GM12878 (cell line): ENCODE results near the gene HINT3. TPM values are rescaled to one million over a fixed set of nuclear protein-coding genes. Genes with fewer than 3 reads are reported as not detected.

Source experiments
- ATAC-seq: fragments of 200-7000 bp; cut with Tn5 transposase; 3 replicates; pipeline ENCODE4 v1.9.1; 2020; ENCODE audit warnings: mild to moderate bottlenecking, moderate library complexity
- BruUV-seq: library from RNA; stranded (reverse); fragments of 400-500 nt; replicated peaks from 2 replicates; lab custom pipeline; 2021; lab: Mats Ljungman, UMichigan
- CTCF ChIA-PET: fragments of 300-600 bp; sonication (Branson Sonifier 250); formaldehyde crosslinking; extraction: SDS; loops from one replicate; lab custom pipeline; 2021; ENCODE audit warnings: inconsistent platforms; lab: Yijun Ruan, JAX
- POLR2A ChIA-PET: fragments of 350-600 bp; formaldehyde crosslinking; extraction: SDS; loops from one replicate; lab custom pipeline; 2021; ENCODE audit warnings: inconsistent platforms; lab: Charles Lee
- RAD21 ChIA-PET: fragments of 300-600 bp; sonication (Branson Sonifier 250); formaldehyde crosslinking; loops from one replicate; lab custom pipeline; 2023; ENCODE audit warnings: antibody characterized with exemption; ENCODE audit not compliant: unreplicated experiment; lab: Charles Lee
- SMC1A ChIA-PET: fragments of 300-600 bp; sonication (Branson Sonifier 250); formaldehyde crosslinking; loops from one replicate; lab custom pipeline; 2023; ENCODE audit not compliant: unreplicated experiment, uncharacterized antibody; lab: Charles Lee
- DNase-seq: peaks from one replicate; pipeline ENCODE4 v3.0.0-alpha.2; 2011; ENCODE audit warnings: low read depth, low spot score
- FAIRE-seq: peaks from 3 replicates; lab custom pipeline; 2011; peaks lifted over from hg19 to GRCh38; lab: Jason Lieb, UNC
- H2AFZ ChIP-seq: 2 replicates; pipeline ENCODE4 v1.6.0; 2011; ENCODE audit warnings: low read depth, low read length, control low read depth; ENCODE audit not compliant: control insufficient read depth
- H3K27ac ChIP-seq: 2 replicates; pipeline ENCODE4 v1.5.1; 2011; ENCODE audit warnings: control low read depth; ENCODE audit not compliant: control insufficient read depth, insufficient read depth
- H3K27me3 ChIP-seq, 2 experiments: replicated peaks in 1 of 2; 2 replicates each; pipeline versions ENCODE4 v1.6.0 to v1.6.1; 2011; ENCODE audit warnings: low read length in 1 of 2; ENCODE audit not compliant: control insufficient read depth in 2 of 2, insufficient read depth in 2 of 2
- H3K36me3 ChIP-seq, 2 experiments: 2 replicates each; pipeline ENCODE4 v1.5.1; 2011; ENCODE audit warnings: low read length in 1 of 2; ENCODE audit not compliant: control insufficient read depth in 2 of 2, insufficient read depth in 2 of 2
- H3K4me1 ChIP-seq: 2 replicates; pipeline ENCODE4 v1.6.1; 2011; ENCODE audit warnings: mild to moderate bottlenecking, low read length, moderate library complexity, mixed read lengths; ENCODE audit not compliant: control insufficient read depth, insufficient read depth
- H3K4me2 ChIP-seq: 2 replicates; pipeline ENCODE4 v1.6.0; 2011; ENCODE audit warnings: control low read depth; ENCODE audit not compliant: control insufficient read depth, insufficient read depth
- H3K4me3 ChIP-seq: fragments of 200-600 bp; sonication (generic); 2 replicates; pipeline ENCODE4 v1.5.1; 2016
- H3K79me2 ChIP-seq: 2 replicates; pipeline ENCODE4 v1.6.0; 2011; ENCODE audit warnings: low read length; ENCODE audit not compliant: control insufficient read depth, insufficient read depth
- H3K9ac ChIP-seq: 2 replicates; pipeline ENCODE4 v1.8.0; 2011; ENCODE audit warnings: low read length, control low read depth, mixed read lengths; ENCODE audit not compliant: control insufficient read depth, insufficient read depth
- H3K9me3 ChIP-seq: replicated peaks from 3 replicates; pipeline ENCODE4 v1.5.1; 2011; ENCODE audit warnings: mild to moderate bottlenecking, low read length; ENCODE audit not compliant: control insufficient read depth, insufficient read depth
- H4K20me1 ChIP-seq: 2 replicates; pipeline ENCODE4 v1.6.0; 2011; ENCODE audit not compliant: control insufficient read depth, insufficient read depth
- FOXK2 ChIP-seq: fragments of 450-650 bp; IDR thresholded peaks from 2 replicates; pipeline ENCODE4 v1.6.1; 2017; ENCODE audit warnings: mild to moderate bottlenecking, moderate library complexity
- STAT1 ChIP-seq: fragments of 450-650 bp; conservative IDR thresholded peaks from 2 replicates; pipeline ENCODE4 v1.6.1; 2014; ENCODE audit warnings: antibody characterized with exemption, mild to moderate bottlenecking
- ZSCAN29 ChIP-seq: fragments of 450-650 bp; IDR thresholded peaks from 2 replicates; pipeline ENCODE4 v1.6.1; 2017; ENCODE audit warnings: mild to moderate bottlenecking, moderate library complexity
- WGBS: methylation state at CpG from one replicate; pipeline ENCODE4 v1.1.6; 2016; ENCODE audit warnings: low lambda C conversion rate; ENCODE audit not compliant: insufficient replicate concordance, insufficient coverage; ENCODE audit errors: missing lambda C conversion rate; 5-methylcytosine and 5-hydroxymethylcytosine counted together
- in situ Hi-C: fragments of 300-500 bp; cut with MboI; formaldehyde crosslinking; loops from 9 replicates; pipeline ENCODE4 v1.14.3; 2018; ENCODE audit warnings: mixed read lengths
- intact Hi-C: fragments of 100-400 bp; cut with micrococcal nuclease; formaldehyde crosslinking; loops from one replicate; pipeline ENCODE4 v1.14.2; 2022; ENCODE audit not compliant: unreplicated experiment
- polyA plus RNA-seq, 11 experiments: library from polyadenylated mRNA; depleted of rRNA in 4 of 11; unstranded in 6 of 11; stranded (reverse) in 5 of 11; fragments of >200 nt; fragmentation: Nextera tagmentation in 4 of 11; fragmentation: Illumina TruSeq in 1 of 11; extraction: Ambion mirVana in 4 of 11; extraction: Trizol in 1 of 11; gene quantifications; 1 replicate in 1 of 11; 2 replicates in 10 of 11; pipeline versions ENCODE4 v1.2.1 to v1.2.3, GENCODE V29; 2011 to 2016; ENCODE audit warnings: inconsistent platforms in 2 of 11, missing spikeins in 2 of 11, low read depth in 1 of 11
- total RNA-seq, 4 experiments: library from RNA; depleted of rRNA in 3 of 4; stranded (reverse); fragments of >200 nt in 3 of 4; fragmentation: Illumina TruSeq in 1 of 4; extraction: Trizol in 1 of 4; gene quantifications; 2 replicates each; pipeline versions ENCODE4 v1.2.1 to v1.2.3, GENCODE V29; 2013 to 2021
- TF ChIP-seq, protein P1 (sequence below): fragments of 450-650 bp; IDR thresholded peaks from 2 replicates; pipeline ENCODE4 v1.6.1; 2018; ENCODE audit warnings: mild to moderate bottlenecking, low read depth, moderate library complexity; ENCODE audit not compliant: partially characterized antibody
- TF ChIP-seq, protein P2 (sequence below): fragments of 450-650 bp; IDR thresholded peaks from 2 replicates; pipeline ENCODE4 v1.6.1; 2017; ENCODE audit warnings: antibody characterized with exemption, mild to moderate bottlenecking, moderate library complexity

HINT3 gene
- total and polyA plus RNA-seq, 10 of the 15 experiments (the other 5 are each of a cell fraction or from before 2014, with no cell fraction given): 0.72 to 9.1 (median 5.4) TPM

DNA sequence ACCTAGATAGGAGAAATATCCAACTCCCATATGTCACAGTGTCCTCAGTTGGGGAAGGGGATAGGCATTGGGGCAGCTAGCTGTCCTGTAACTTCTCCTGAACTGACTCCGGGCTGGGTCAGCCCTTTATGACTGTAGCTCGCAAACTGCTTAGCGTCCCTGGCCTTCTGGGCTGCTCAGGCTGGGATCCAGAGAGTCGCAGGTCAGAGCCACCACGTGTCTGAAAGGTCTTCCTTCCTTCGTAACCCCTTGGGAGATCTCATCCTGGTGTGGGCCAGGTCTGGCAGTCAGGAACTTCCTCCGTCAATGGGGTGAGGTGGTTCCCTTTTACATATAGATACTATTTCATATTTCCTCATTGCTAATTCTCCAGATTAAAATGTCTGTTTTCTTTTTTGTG, 28.8 kb upstream of the HINT3 start:
- Histone ChIP-seq H3K27ac (no peak overlapping the region), H3K79me2 (peaks cover 2% of the 10 kb centered on the region), H3K36me3 (peaks cover 9 to 15% of the 10 kb centered on the region in 2 experiments), H2AFZ (no peak overlapping the region), H3K9me3 (no peaks in the 10 kb centered on the region), H3K4me3 (no peak overlapping the region), H4K20me1 (no peaks in the 10 kb centered on the region), H3K4me1 (no peaks in the 10 kb centered on the region; the same call in 1 of the 2 replicates), H3K4me2 (0 out of 2 replicates have a peak overlapping the region, but pooled peaks have one; percentile 23), H3K27me3 (no peaks in the 10 kb centered on the region), H3K9ac (no peak overlapping the region)
- ChIA-PET CTCF (interaction anchor here (0.8 to 14.8 kb wide), 4 partner anchors 12 to 59 kb away, joined by 3 to 153 read pairs (median 4); partner anchors contain the start of gene TRMT11), SMC1A (interaction anchor here (1.1 to 1.9 kb wide), 3 partner anchors 23 to 136 kb away, joined by 3 to 4 read pairs (median 4); no protein-coding TSS in a partner anchor), POLR2A (no interaction called here), RAD21 (no interaction called here)
- intact Hi-C loops (no loop called here), in situ Hi-C loops (no loop called here)
- ATAC-seq (no peak), DNase-seq (no peak), FAIRE-seq (no peak)
- no TSS peak for BruUV-seq
- 63% methylated on average over 7 of the region's 7 CpGs for WGBS
- TF ChIP-seq ZSCAN29 (no peak), STAT1 (no peak)
- TF ChIP-seq, all 136 proteins: peak for 0

DNA sequence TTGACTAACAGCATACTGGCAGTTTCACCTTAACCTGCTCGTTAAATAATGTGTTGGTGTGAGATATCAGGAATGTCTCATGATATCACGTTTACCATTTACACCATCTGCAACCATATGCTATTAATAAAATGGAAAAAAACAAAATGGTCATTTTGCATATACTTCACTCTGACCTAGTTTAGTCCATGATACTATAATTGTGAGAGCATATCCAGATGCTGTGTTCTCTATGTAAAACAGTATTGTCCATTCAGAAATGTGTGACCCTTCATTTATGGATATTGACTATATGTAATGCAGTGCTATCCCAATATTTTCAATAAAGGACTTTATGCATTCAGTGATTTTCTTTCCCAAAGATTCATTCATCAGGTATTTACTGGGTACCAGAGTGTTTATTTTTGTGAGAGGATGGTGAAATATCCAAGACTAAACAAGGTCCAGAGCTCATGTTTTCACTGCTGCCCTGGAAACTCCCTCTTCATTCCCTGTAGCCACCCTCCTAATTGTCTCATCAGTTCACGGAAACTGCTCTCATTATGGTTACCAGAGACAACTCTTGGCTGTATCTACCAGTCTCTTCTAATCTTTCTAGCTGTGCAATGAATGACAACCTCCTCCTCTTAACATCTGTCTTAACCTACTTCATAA, 25.7 kb upstream of the HINT3 start:
- WGBS: 69% methylated on average over 3 of the region's 3 CpGs
- Histone ChIP-seq H3K79me2 (no peaks in the 10 kb centered on the region), H3K4me1 (no peaks in the 10 kb centered on the region; the same call in 1 of the 2 replicates), H3K9me3 (no peaks in the 10 kb centered on the region), H3K4me3 (no peak overlapping the region), H3K27ac (no peak overlapping the region), H3K4me2 (no peak overlapping the region), H4K20me1 (no peaks in the 10 kb centered on the region), H3K27me3 (no peaks in the 10 kb centered on the region), H2AFZ (no peak overlapping the region), H3K9ac (no peak overlapping the region), H3K36me3 (peaks cover 3 to 5% of the 10 kb centered on the region in 2 experiments)
- TF ChIP-seq, protein P1, sequence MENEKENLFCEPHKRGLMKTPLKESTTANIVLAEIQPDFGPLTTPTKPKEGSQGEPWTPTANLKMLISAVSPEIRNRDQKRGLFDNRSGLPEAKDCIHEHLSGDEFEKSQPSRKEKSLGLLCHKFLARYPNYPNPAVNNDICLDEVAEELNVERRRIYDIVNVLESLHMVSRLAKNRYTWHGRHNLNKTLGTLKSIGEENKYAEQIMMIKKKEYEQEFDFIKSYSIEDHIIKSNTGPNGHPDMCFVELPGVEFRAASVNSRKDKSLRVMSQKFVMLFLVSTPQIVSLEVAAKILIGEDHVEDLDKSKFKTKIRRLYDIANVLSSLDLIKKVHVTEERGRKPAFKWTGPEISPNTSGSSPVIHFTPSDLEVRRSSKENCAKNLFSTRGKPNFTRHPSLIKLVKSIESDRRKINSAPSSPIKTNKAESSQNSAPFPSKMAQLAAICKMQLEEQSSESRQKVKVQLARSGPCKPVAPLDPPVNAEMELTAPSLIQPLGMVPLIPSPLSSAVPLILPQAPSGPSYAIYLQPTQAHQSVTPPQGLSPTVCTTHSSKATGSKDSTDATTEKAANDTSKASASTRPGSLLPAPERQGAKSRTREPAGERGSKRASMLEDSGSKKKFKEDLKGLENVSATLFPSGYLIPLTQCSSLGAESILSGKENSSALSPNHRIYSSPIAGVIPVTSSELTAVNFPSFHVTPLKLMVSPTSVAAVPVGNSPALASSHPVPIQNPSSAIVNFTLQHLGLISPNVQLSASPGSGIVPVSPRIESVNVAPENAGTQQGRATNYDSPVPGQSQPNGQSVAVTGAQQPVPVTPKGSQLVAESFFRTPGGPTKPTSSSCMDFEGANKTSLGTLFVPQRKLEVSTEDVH: no peak
- no peak for TF ChIP-seq FOXK2
- TF ChIP-seq, protein P2, sequence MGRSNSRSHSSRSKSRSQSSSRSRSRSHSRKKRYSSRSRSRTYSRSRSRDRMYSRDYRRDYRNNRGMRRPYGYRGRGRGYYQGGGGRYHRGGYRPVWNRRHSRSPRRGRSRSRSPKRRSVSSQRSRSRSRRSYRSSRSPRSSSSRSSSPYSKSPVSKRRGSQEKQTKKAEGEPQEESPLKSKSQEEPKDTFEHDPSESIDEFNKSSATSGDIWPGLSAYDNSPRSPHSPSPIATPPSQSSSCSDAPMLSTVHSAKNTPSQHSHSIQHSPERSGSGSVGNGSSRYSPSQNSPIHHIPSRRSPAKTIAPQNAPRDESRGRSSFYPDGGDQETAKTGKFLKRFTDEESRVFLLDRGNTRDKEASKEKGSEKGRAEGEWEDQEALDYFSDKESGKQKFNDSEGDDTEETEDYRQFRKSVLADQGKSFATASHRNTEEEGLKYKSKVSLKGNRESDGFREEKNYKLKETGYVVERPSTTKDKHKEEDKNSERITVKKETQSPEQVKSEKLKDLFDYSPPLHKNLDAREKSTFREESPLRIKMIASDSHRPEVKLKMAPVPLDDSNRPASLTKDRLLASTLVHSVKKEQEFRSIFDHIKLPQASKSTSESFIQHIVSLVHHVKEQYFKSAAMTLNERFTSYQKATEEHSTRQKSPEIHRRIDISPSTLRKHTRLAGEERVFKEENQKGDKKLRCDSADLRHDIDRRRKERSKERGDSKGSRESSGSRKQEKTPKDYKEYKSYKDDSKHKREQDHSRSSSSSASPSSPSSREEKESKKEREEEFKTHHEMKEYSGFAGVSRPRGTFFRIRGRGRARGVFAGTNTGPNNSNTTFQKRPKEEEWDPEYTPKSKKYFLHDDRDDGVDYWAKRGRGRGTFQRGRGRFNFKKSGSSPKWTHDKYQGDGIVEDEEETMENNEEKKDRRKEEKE: no peak
- no TSS peak for BruUV-seq
- FAIRE-seq (no peak), ATAC-seq (no peak), DNase-seq (no peak)
- in situ Hi-C loops: no loop called here
- POLR2A ChIA-PET: interaction anchor here (0.7 kb wide), 1 partner anchor 141 kb away, joined by 3 read pairs; no protein-coding TSS in a partner anchor
- intact Hi-C loops: no loop called here
- RAD21 ChIA-PET: no interaction called here
- CTCF ChIA-PET: interaction anchor here (1.0 kb wide), 1 partner anchor 13 kb away, joined by 3 read pairs; no protein-coding TSS in a partner anchor
- SMC1A ChIA-PET: interaction anchor here (0.6 to 0.9 kb wide), 2 partner anchors 9 to 12 kb away, joined by 3 read pairs; no protein-coding TSS in a partner anchor
